ENCODE data around the gene ACVR2A. TPM values are rescaled to one million over a fixed set of nuclear protein-coding genes. Genes with fewer than 3 reads are reported as not detected.

The ACVR2A gene
- total and polyA plus RNA-seq, 9 of the 15 experiments (the other 6 are each of a cell fraction or from before 2014, with no cell fraction given), result 1.2 to 3.9 (median 2.4) TPM

DNA sequence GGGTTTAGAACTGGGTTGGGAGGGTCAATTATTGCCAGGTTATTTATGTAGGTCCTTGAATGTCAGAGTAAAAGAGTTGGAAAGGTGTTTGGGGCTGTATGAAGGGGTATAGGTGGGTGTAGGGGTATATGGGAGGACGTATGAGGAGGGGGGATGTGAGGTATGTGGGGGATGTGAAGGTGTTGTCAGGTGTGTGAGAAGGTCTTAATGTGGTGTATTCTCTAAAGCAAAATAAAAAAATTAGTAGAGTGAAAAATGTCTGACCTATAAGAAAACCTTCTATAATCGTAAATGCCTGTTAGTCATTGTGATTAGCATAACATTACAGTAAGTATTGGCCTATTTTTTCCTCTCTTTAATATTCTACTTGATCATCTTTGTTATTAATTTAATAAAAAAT lies 25.1 kb downstream of the ACVR2A start:
- Histone ChIP-seq H3K9me1 (ENCODE audit: control insufficient read depth, insufficient read depth, low read length) (no peaks in the 10 kb centered on the region), H3K9ac (ENCODE audit: insufficient read depth in 1 of 2, low read depth in 2 of 2, low read length in 2 of 2) (no peak overlapping the region), H3K9me3 (replicated peaks; ENCODE audit: control insufficient read depth, insufficient read depth, low read depth, low read length) (no peaks in the 10 kb centered on the region), H3K4me2 (ENCODE audit: insufficient read depth, low read length) (no peak overlapping the region), H3K79me2 (ENCODE audit: control insufficient read depth, insufficient read depth, low read length) (no peaks in the 10 kb centered on the region), H3K4me3 (no peak overlapping the region), H4K20me1 (replicated peaks; ENCODE audit: control insufficient read depth, insufficient read depth, low read length) (no peaks in the 10 kb centered on the region), H3K4me1 (replicated peaks in 1 of 2; ENCODE audit: control insufficient read depth in 2 of 2, insufficient read depth in 2 of 2, low read length in 2 of 2) (no peaks in the 10 kb centered on the region), H3K36me3 (ENCODE audit: control insufficient read depth, insufficient read depth, low read length) (no peaks in the 10 kb centered on the region), H3K27ac (ENCODE audit: extremely low read depth, low read depth, low read length) (no peak overlapping the region), H3K27me3 (ENCODE audit: control insufficient read depth in 2 of 2, insufficient read depth in 2 of 2, low read length in 2 of 2) (no peaks in the 10 kb centered on the region), H2AFZ (ENCODE audit: low read depth, low read length) (no peak overlapping the region)
- DNase-seq (ENCODE audit: extremely low read depth in 1 of 4, low spot score in 3 of 4) (no peak), FAIRE-seq (no peak), ATAC-seq (no peak)
- BruUV-seq (replicated peaks), result no TSS peak
- intact Hi-C loops (cut with micrococcal nuclease), result no loop called here
- in situ Hi-C loops (cut with MboI), result no loop called here
- POLR2A ChIA-PET, result no interaction called here
- CTCF ChIA-PET (ENCODE audit: low intra/inter-chr PET ratio), result no interaction called here
- 4% methylated on average over 2 of the region's 2 CpGs for WGBS (ENCODE audit: insufficient coverage, low coverage, missing lambda C conversion rate)
- TF ChIP-seq POLR2H (tag; IDR thresholded peaks at IDR 0.05; ENCODE audit: low read depth) (no peak), ATF1 (CRISPR knock-in tag; IDR thresholded peaks at IDR 0.05) (no peak), ATF1 (tag; IDR thresholded peaks at IDR 0.05) (no peak), RAD51 (IDR thresholded peaks at IDR 0.05; ENCODE audit: borderline replicate concordance, low read depth) (no peak), NCOR1 (IDR thresholded peaks at IDR 0.05) (no peak), MAZ (CRISPR knock-in tag; conservative IDR thresholded peaks at IDR 0.05 in 1 of 2, IDR thresholded peaks at IDR 0.05 in 1 of 2) (no peak), XRCC3 (IDR thresholded peaks at IDR 0.05) (no peak), ZNF280B (CRISPR knock-in tag; IDR thresholded peaks at IDR 0.05) (no peak), ARID2 (IDR thresholded peaks at IDR 0.05) (no peak), NFIC (IDR thresholded peaks at IDR 0.05) (no peak), RFX7 (CRISPR knock-in tag; IDR thresholded peaks at IDR 0.05) (no peak), MNT (conservative IDR thresholded peaks at IDR 0.05) (no peak), FOS (IDR thresholded peaks at IDR 0.05; ENCODE audit: extremely low read depth, insufficient read length) (no peak), HOXB6 (CRISPR knock-in tag; IDR thresholded peaks at IDR 0.05; ENCODE audit: borderline replicate concordance) (no peak), CBFA2T2 (conservative IDR thresholded peaks at IDR 0.05) (no peak)
- TF ChIP-seq, protein P1, sequence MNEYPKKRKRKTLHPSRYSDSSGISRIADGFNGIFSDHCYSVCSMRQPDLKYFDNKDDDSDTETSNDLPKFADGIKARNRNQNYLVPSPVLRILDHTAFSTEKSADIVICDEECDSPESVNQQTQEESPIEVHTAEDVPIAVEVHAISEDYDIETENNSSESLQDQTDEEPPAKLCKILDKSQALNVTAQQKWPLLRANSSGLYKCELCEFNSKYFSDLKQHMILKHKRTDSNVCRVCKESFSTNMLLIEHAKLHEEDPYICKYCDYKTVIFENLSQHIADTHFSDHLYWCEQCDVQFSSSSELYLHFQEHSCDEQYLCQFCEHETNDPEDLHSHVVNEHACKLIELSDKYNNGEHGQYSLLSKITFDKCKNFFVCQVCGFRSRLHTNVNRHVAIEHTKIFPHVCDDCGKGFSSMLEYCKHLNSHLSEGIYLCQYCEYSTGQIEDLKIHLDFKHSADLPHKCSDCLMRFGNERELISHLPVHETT (CRISPR knock-in tag; conservative IDR thresholded peaks at IDR 0.05 in 1 of 2, IDR thresholded peaks at IDR 0.05 in 1 of 2), result no peak
